K562 (cell line): ENCODE data around the gene PRSS56.

ENCODE experiments used
- BRCA1 ChIP-seq, 2 experiments: fragments of 450-650 bp in 1 of 2; sonication (generic) in 1 of 2; formaldehyde crosslinking in 1 of 2; IDR thresholded peaks; 2 replicates each; pipeline versions ENCODE4 v1.5.0 to v1.6.1; 2017 to 2020; ENCODE audit warnings: mild to moderate bottlenecking in 1 of 2, missing genetic modification reagents in 1 of 2
- CCNT2 ChIP-seq: IDR thresholded peaks from 2 replicates; pipeline ENCODE4 v1.6.1; 2011; ENCODE audit warnings: borderline replicate concordance, low read depth, mild to moderate bottlenecking, moderate library complexity, mixed read lengths, low read length; ENCODE audit not compliant: insufficient read length; ENCODE audit errors: extremely low read depth
- FOXP1 ChIP-seq: sonication (generic); formaldehyde crosslinking; IDR thresholded peaks from 2 replicates; pipeline ENCODE4 v1.8.0; 2022; ENCODE audit warnings: mild to moderate bottlenecking, missing genetic modification reagents
- KDM1A ChIP-seq, 2 experiments: fragments of 450-650 bp; IDR thresholded peaks; 2 replicates each; pipeline ENCODE4 v1.6.1; 2016; ENCODE audit warnings: mild to moderate bottlenecking in 2 of 2
- POLR2AphosphoS5 ChIP-seq: IDR thresholded peaks from 2 replicates; pipeline ENCODE4 v1.6.1; 2011; ENCODE audit warnings: mild to moderate bottlenecking, low read depth, low read length, moderate library complexity; ENCODE audit not compliant: control insufficient read depth, insufficient read depth
- SMC3 ChIP-seq: conservative IDR thresholded peaks from 2 replicates; pipeline ENCODE4 v1.6.1; 2011; ENCODE audit warnings: low read depth, low read length, improper control_type of control experiment; ENCODE audit not compliant: insufficient read depth
- TAF1 ChIP-seq: IDR thresholded peaks from 2 replicates; pipeline ENCODE4 v1.6.1; 2011; ENCODE audit warnings: mild to moderate bottlenecking, low read length, moderate library complexity; ENCODE audit not compliant: insufficient read depth, control insufficient read depth, severe bottlenecking; ENCODE audit errors: extremely low read depth
- TRIM28 ChIP-seq: fragments of 450-650 bp; IDR thresholded peaks from 2 replicates; pipeline ENCODE4 v1.6.1; 2017
- ZNF57 ChIP-seq: fragments of 450-650 bp; formaldehyde crosslinking; IDR thresholded peaks from 2 replicates; pipeline ENCODE4 v1.4.0; 2020; ENCODE audit warnings: mild to moderate bottlenecking, moderate library complexity

DNA sequence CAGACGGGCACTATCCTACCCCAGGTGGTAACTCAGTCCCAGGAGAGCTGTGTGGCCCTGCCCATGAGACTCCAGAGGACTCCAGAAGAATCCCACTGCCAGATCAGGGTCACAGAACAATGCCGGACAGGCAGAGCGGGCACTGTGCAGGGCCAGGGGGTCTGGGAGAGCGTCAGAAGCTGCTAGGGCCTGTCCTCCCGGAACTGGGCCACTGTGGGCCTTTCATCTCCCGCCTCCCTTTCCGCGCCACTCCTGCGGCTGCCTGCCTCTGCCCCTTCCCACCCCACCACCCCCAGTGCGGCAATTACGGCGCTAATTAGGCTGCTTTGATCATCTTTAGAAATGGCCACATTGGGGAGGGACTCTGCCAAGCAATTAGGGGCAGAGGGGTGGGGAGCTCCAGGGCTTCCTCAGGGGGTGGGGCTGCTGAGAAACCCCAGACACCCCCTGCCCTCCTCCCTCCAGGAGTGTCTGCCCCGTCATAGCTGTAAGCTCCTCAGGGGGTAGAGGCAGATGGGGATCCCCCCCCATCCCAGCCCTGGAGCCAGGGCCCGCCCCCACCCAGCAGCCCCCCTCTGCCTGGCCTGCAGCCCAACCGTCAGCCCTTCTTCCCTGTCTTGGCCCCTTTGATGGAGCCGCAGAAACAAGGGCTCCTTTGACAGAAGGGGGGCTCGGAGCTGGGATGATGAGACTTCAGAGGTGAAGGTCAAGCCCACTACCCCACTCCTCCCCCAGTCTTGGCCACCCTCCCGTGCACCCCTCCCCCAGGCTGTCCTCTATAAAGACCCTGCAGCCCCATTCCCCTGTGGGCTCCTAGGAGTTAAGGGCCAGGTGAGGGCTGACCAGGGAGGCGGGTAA, at the start of gene PRSS56:
- no peak for TF ChIP-seq POLR2AphosphoS5
- no peak for TF ChIP-seq SMC3
- no peak for TF ChIP-seq BRCA1 (IDR thresholded peaks at IDR 0.05)
- TF ChIP-seq BRCA1 (CRISPR knock-in tag; IDR thresholded peaks at IDR 0.05), result no peak
- no peak for TF ChIP-seq CCNT2
- TF ChIP-seq FOXP1, result no peak
- no peak for TF ChIP-seq KDM1A (IDR thresholded peaks at IDR 0.05)
- TF ChIP-seq TAF1, result no peak
- TF ChIP-seq TRIM28, result no peak
- no peak for TF ChIP-seq ZNF57 (CRISPR knock-in tag)
